Vagina (tissue), 2 donors: Measurements from ENCODE around the gene STARD13. TPM values are rescaled to one million over a fixed set of nuclear protein-coding genes. Genes with fewer than 3 reads are reported as not detected.
A peak's percentile ranks its signal among the peaks of the same experiment; 100 is the strongest.

Experiments
- DNase-seq, 2 donors: peaks; one replicate each; pipeline ENCODE4 v3.0.0-alpha.2; 2017; ENCODE audit errors: extremely low spot score in 2 of 2
- H3K27ac ChIP-seq: fragments of 200-600 bp; sonication (generic); one replicate; pipeline ENCODE4 v1.5.1; 2019
- H3K27me3 ChIP-seq: fragments of 200-600 bp; sonication (generic); one replicate; pipeline ENCODE4 v1.5.1; 2019
- H3K36me3 ChIP-seq, 2 donors: fragments of 200-600 bp; sonication (generic); one replicate each; pipeline ENCODE4 v1.5.1; 2017 to 2019
- H3K4me1 ChIP-seq: fragments of 200-600 bp; sonication (generic); one replicate; pipeline ENCODE4 v1.5.1; 2019
- H3K4me3 ChIP-seq, 2 donors: fragments of 200-600 bp; sonication (generic); 1 replicate in 1 of 2; 2 replicates in 1 of 2; pipeline ENCODE4 v1.5.1; 2016 to 2019
- H3K9me3 ChIP-seq: fragments of 200-600 bp; sonication (generic); one replicate; pipeline ENCODE4 v1.5.1; 2019
- POLR2A ChIP-seq, 2 donors: fragments of 450-650 bp; IDR thresholded peaks; one replicate each; pipeline ENCODE4 v1.6.1; 2017; ENCODE audit warnings: antibody characterized with exemption in 2 of 2, mild to moderate bottlenecking in 2 of 2, moderate library complexity in 2 of 2
- POLR2AphosphoS5 ChIP-seq, 2 donors: sonication (generic); formaldehyde crosslinking; IDR thresholded peaks; one replicate each; pipeline ENCODE4 v1.9.0; 2017; ENCODE audit warnings: antibody characterized with exemption in 2 of 2, mild to moderate bottlenecking in 2 of 2, low read depth in 1 of 2; ENCODE audit not compliant: insufficient read depth in 1 of 2
- intact Hi-C: fragments of 100-400 bp; cut with DNase I; formaldehyde crosslinking; loops from one replicate; pipeline ENCODE4 v1.15.1; 2023
- total RNA-seq: library from RNA; depleted of rRNA; stranded (reverse); fragments of >200 nt; gene quantifications from one replicate; pipeline ENCODE4 v1.2.3, GENCODE V29; 2016
- TF ChIP-seq, protein P1 (sequence below), 3 experiments: fragments of 450-650 bp in 2 of 3; fragments of 200-600 bp in 1 of 3; sonication (generic) in 1 of 3; IDR thresholded peaks; one replicate each; pipeline ENCODE4 v1.5.1; 2017 to 2019; ENCODE audit warnings: antibody characterized with exemption in 3 of 3, mild to moderate bottlenecking in 2 of 3, moderate library complexity in 2 of 3

The STARD13 gene
- total RNA-seq, 1 donor from 2014 or later: 33.1 TPM

GRCh38 chr13:33057019-33057780 lies 228.4 kb downstream of the STARD13 start:
- Histone ChIP-seq H3K4me3 (no peak overlapping the region), H3K4me1 (peaks cover 20% of the 10 kb centered on the region), H3K27ac (no peak overlapping the region), H3K27me3 (no peaks in the 10 kb centered on the region), H3K9me3 (no peaks in the 10 kb centered on the region), H3K36me3 (no peaks in the 10 kb centered on the region)
- TF ChIP-seq POLR2A (IDR thresholded peaks at IDR 0.05): no peak
- no peak for TF ChIP-seq POLR2AphosphoS5 (IDR thresholded peaks at IDR 0.05; ENCODE audit: insufficient read depth in 1 of 2, low read depth in 1 of 2)
- TF ChIP-seq, protein P1, sequence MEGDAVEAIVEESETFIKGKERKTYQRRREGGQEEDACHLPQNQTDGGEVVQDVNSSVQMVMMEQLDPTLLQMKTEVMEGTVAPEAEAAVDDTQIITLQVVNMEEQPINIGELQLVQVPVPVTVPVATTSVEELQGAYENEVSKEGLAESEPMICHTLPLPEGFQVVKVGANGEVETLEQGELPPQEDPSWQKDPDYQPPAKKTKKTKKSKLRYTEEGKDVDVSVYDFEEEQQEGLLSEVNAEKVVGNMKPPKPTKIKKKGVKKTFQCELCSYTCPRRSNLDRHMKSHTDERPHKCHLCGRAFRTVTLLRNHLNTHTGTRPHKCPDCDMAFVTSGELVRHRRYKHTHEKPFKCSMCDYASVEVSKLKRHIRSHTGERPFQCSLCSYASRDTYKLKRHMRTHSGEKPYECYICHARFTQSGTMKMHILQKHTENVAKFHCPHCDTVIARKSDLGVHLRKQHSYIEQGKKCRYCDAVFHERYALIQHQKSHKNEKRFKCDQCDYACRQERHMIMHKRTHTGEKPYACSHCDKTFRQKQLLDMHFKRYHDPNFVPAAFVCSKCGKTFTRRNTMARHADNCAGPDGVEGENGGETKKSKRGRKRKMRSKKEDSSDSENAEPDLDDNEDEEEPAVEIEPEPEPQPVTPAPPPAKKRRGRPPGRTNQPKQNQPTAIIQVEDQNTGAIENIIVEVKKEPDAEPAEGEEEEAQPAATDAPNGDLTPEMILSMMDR (IDR thresholded peaks at IDR 0.05): no peak
- no peak for DNase-seq
- intact Hi-C loops: no loop called here

GRCh38 chr13:33053397-33054066 lies 232.0 kb downstream of the STARD13 start:
- H3K27ac ChIP-seq: peak overlapping the region; percentile 45
- TF ChIP-seq POLR2A (IDR thresholded peaks at IDR 0.05) (no peak), POLR2AphosphoS5 (IDR thresholded peaks at IDR 0.05; ENCODE audit: insufficient read depth in 1 of 2, low read depth in 1 of 2) (no peak)
- TF ChIP-seq, protein P1 (IDR thresholded peaks at IDR 0.05): no peak
- intact Hi-C loops: no loop called here

More at GRCh38 chr13:33053397-33054066, 232.0 kb downstream of the STARD13 start:
- Histone ChIP-seq H3K36me3 (no peaks in the 10 kb centered on the region), H3K27me3 (no peaks in the 10 kb centered on the region), H3K4me1 (peaks cover 10% of the 10 kb centered on the region), H3K4me3 (no peak overlapping the region), H3K9me3 (no peaks in the 10 kb centered on the region)
- no peak for DNase-seq
